Measurements from ENCODE around the gene URM1.

URM1 gene

DNA sequence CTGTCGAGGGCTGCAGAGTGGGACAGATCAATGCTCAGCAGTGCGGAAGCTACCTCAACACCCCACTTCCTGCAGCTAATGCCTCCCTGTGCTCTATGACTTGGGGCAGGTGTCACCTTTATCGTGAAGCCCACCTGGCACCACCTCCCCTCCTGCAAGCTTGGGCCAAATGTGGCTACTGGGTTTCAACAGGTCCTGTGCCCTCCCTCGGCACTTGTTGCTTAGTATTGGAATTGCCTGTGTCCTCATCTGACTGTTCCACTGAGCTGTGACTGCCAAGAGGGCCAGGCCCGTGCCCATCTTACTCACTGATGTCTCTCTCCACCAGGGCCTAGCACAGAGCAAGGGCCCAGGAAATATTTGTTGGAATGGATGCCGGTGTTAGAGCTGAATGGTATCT, 21.4 kb upstream of the URM1 start:
- Histone ChIP-seq H3K9me3 (ENCODE audit: low read length) (no peaks in the 10 kb centered on the region), H3F3A (ENCODE audit: insufficient read depth, low read length) (no peaks in the 10 kb centered on the region), H3K27ac (ENCODE audit: low read depth, low read length, poor library complexity, severe bottlenecking) (no peak overlapping the region), H3K4me3 (ENCODE audit: low read depth, low read length, poor library complexity, severe bottlenecking) (no peak overlapping the region), H3K4me2 (ENCODE audit: low read length) (no peak overlapping the region), H3K9me2 (ENCODE audit: low read depth, low read length) (no peaks in the 10 kb centered on the region), H3K9ac (ENCODE audit: low read length) (no peak overlapping the region), H3K4me1 (ENCODE audit: insufficient read depth, low read length, severe bottlenecking) (no peaks in the 10 kb centered on the region), H3K27me3 (ENCODE audit: insufficient read depth, low read length) (no peaks in the 10 kb centered on the region), H3K79me2 (ENCODE audit: insufficient read depth, low read length) (no peaks in the 10 kb centered on the region), H3K36me3 (ENCODE audit: insufficient read depth, low read length) (peaks cover 35% of the 10 kb centered on the region), H2AFZ (ENCODE audit: low read length) (no peak overlapping the region), H4K20me1 (ENCODE audit: insufficient read depth, low read length) (no peaks in the 10 kb centered on the region)
- TF ChIP-seq, protein P1, sequence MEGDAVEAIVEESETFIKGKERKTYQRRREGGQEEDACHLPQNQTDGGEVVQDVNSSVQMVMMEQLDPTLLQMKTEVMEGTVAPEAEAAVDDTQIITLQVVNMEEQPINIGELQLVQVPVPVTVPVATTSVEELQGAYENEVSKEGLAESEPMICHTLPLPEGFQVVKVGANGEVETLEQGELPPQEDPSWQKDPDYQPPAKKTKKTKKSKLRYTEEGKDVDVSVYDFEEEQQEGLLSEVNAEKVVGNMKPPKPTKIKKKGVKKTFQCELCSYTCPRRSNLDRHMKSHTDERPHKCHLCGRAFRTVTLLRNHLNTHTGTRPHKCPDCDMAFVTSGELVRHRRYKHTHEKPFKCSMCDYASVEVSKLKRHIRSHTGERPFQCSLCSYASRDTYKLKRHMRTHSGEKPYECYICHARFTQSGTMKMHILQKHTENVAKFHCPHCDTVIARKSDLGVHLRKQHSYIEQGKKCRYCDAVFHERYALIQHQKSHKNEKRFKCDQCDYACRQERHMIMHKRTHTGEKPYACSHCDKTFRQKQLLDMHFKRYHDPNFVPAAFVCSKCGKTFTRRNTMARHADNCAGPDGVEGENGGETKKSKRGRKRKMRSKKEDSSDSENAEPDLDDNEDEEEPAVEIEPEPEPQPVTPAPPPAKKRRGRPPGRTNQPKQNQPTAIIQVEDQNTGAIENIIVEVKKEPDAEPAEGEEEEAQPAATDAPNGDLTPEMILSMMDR (IDR thresholded peaks at IDR 0.05; ENCODE audit: low read length), result no peak
- no peak for TF ChIP-seq EZH2 (IDR thresholded peaks at IDR 0.05; ENCODE audit: borderline replicate concordance, low read length)

GRCh38 chr9:128355451-128355850, 15.7 kb upstream of the URM1 start:
- Histone ChIP-seq H3K9ac (ENCODE audit: low read length) (no peak overlapping the region), H3F3A (ENCODE audit: insufficient read depth, low read length) (no peaks in the 10 kb centered on the region), H3K27ac (ENCODE audit: low read depth, low read length, poor library complexity, severe bottlenecking) (no peak overlapping the region), H3K79me2 (ENCODE audit: insufficient read depth, low read length) (no peaks in the 10 kb centered on the region), H3K36me3 (ENCODE audit: insufficient read depth, low read length) (peaks cover 4% of the 10 kb centered on the region; the same call in 1 of the 2 replicates), H3K27me3 (ENCODE audit: insufficient read depth, low read length) (no peaks in the 10 kb centered on the region), H4K20me1 (ENCODE audit: insufficient read depth, low read length) (no peaks in the 10 kb centered on the region), H2AFZ (ENCODE audit: low read length) (no peak overlapping the region), H3K9me2 (ENCODE audit: low read depth, low read length) (no peaks in the 10 kb centered on the region), H3K9me3 (ENCODE audit: low read length) (no peaks in the 10 kb centered on the region), H3K4me3 (ENCODE audit: low read depth, low read length, poor library complexity, severe bottlenecking) (no peak overlapping the region), H3K4me1 (ENCODE audit: insufficient read depth, low read length, severe bottlenecking) (no peaks in the 10 kb centered on the region), H3K4me2 (ENCODE audit: low read length) (no peak overlapping the region)
- TF ChIP-seq, protein P1 (IDR thresholded peaks at IDR 0.05; ENCODE audit: low read length), result no peak

- Histone ChIP-seq H3K9me2 (ENCODE audit: low read depth, low read length) (no peaks in the 10 kb centered on the region), H3K4me1 (ENCODE audit: insufficient read depth, low read length, severe bottlenecking) (peaks cover 11% of the 10 kb centered on the region), H3K36me3 (ENCODE audit: insufficient read depth, low read length) (no peaks in the 10 kb centered on the region), H3K4me2 (ENCODE audit: low read length) (no peak overlapping the region), H3K4me3 (ENCODE audit: low read depth, low read length, poor library complexity, severe bottlenecking) (no peak overlapping the region), H3K79me2 (ENCODE audit: insufficient read depth, low read length) (no peaks in the 10 kb centered on the region), H3K9me3 (ENCODE audit: low read length) (no peaks in the 10 kb centered on the region), H2AFZ (ENCODE audit: low read length) (no peak overlapping the region), H4K20me1 (ENCODE audit: insufficient read depth, low read length) (no peaks in the 10 kb centered on the region), H3K9ac (ENCODE audit: low read length) (no peak overlapping the region), H3F3A (ENCODE audit: insufficient read depth, low read length) (no peaks in the 10 kb centered on the region), H3K27ac (ENCODE audit: low read depth, low read length, poor library complexity, severe bottlenecking) (no peak overlapping the region), H3K27me3 (ENCODE audit: insufficient read depth, low read length) (no peaks in the 10 kb centered on the region)
- TF ChIP-seq, protein P1 (IDR thresholded peaks at IDR 0.05; ENCODE audit: low read length), result no peak
- no peak for TF ChIP-seq EZH2 (IDR thresholded peaks at IDR 0.05; ENCODE audit: borderline replicate concordance, low read length)
These were observed 13.1 kb upstream of the URM1 start for GRCh38 chr9:128358090-128358489.

Measured in OCI-LY1 (cell line).